Endometrial microvascular endothelial cells (primary cell): Measurements from ENCODE around the gene BCL2A1. TPM values are rescaled to one million over a fixed set of nuclear protein-coding genes. Genes with fewer than 3 reads are reported as not detected.

Source experiments
- total RNA-seq: library from RNA; depleted of rRNA; stranded (reverse); fragments of >200 nt; gene quantifications from one replicate; pipeline ENCODE4 v1.2.3, GENCODE V29; 2015; ENCODE audit errors: inconsistent ontology term

BCL2A1 gene
- total RNA-seq, 1 donor from 2014 or later = not detected

Other genes starting within 250 kb of the BCL2A1 start
- 24.8 TPM for gene MTHFS, start 74.2 kb downstream of the BCL2A1 start, total RNA-seq
- 80.5 TPM for gene ZFAND6, start 88.5 kb upstream of the BCL2A1 start, total RNA-seq
- 47.3 TPM for gene FAH, start 181.8 kb upstream of the BCL2A1 start, total RNA-seq